Calu3 (cell line): ENCODE data around the gene DGKI. TPM values are rescaled to one million over a fixed set of nuclear protein-coding genes. Genes with fewer than 3 reads are reported as not detected.

Source experiments
- BruUV-seq: library from RNA; stranded (reverse); fragments of 400-500 nt; replicated peaks from 2 replicates; lab custom pipeline; 2021; lab: Mats Ljungman, UMichigan
- CTCF ChIA-PET: fragments of 300-600 bp; sonication (Branson Sonifier 250); formaldehyde crosslinking; loops from one replicate; lab custom pipeline; 2022; ENCODE audit warnings: antibody characterized with exemption; lab: Charles Lee
- DNase-seq: peaks from one replicate; pipeline ENCODE4 v3.0.0; 2022
- H3K27ac Mint-ChIP-seq: one replicate; pipeline ENCODE4 v1.8.0; 2022; ENCODE audit warnings: mixed read lengths; ENCODE audit not compliant: unreplicated experiment
- H3K27me3 Mint-ChIP-seq: one replicate; pipeline ENCODE4 v1.8.0; 2022; ENCODE audit warnings: mixed read lengths; ENCODE audit not compliant: unreplicated experiment
- H3K36me3 Mint-ChIP-seq: one replicate; pipeline ENCODE4 v1.8.0; 2022; ENCODE audit warnings: mild to moderate bottlenecking, moderate library complexity, mixed read lengths; ENCODE audit not compliant: insufficient read depth, unreplicated experiment
- H3K4me1 Mint-ChIP-seq: one replicate; pipeline ENCODE4 v1.8.0; 2022; ENCODE audit warnings: mild to moderate bottlenecking, low read depth, mixed read lengths; ENCODE audit not compliant: unreplicated experiment
- H3K4me3 Mint-ChIP-seq: one replicate; pipeline ENCODE4 v1.8.0; 2022; ENCODE audit warnings: mild to moderate bottlenecking, low read depth, moderate library complexity, mixed read lengths; ENCODE audit not compliant: unreplicated experiment
- H3K9me3 Mint-ChIP-seq: one replicate; pipeline ENCODE4 v1.8.0; 2022; ENCODE audit warnings: low read depth, mixed read lengths; ENCODE audit not compliant: unreplicated experiment
- CTCF ChIP-seq: fragments of 200-600 bp; IDR thresholded peaks from one replicate; pipeline ENCODE4 v1.8.0; 2022; ENCODE audit warnings: antibody characterized with exemption; ENCODE audit not compliant: unreplicated experiment
- intact Hi-C: fragments of 100-400 bp; cut with micrococcal nuclease; formaldehyde crosslinking; loops from one replicate; pipeline ENCODE4 v1.10.0; 2022; ENCODE audit not compliant: unreplicated experiment
- total RNA-seq: library from RNA; stranded (reverse); gene quantifications from 2 replicates; pipeline ENCODE4 v1.2.3, GENCODE V29; 2022

Gene DGKI
- total RNA-seq, 1 experiment from 2014 or later: not detected

- DNase-seq: no peak
- intact Hi-C loops: loop anchor here (1.0 to 10.0 kb wide), 4 partner anchors 124 to 1786 kb away; partner anchors contain the start of gene PTN
- Mint-ChIP-seq H3K4me1 (no peaks in the 10 kb centered on the region), H3K4me3 (no peak overlapping the region), H3K36me3 (no peaks in the 10 kb centered on the region), H3K27me3 (no peaks in the 10 kb centered on the region), H3K27ac (no peak overlapping the region), H3K9me3 (no peaks in the 10 kb centered on the region)
- BruUV-seq: no TSS peak
- no peak for TF ChIP-seq CTCF
- CTCF ChIA-PET: interaction anchor here (1.2 to 2.1 kb wide), 3 partner anchors 10 to 129 kb away, joined by 4 to 6 read pairs (median 6); no protein-coding TSS in a partner anchor
Measured at GRCh38 chr7:137590756-137591305, 255.9 kb downstream of the DGKI start.

GRCh38 chr7:137590071-137590755 lies 256.6 kb downstream of the DGKI start:
- CTCF ChIA-PET: interaction anchor here (2.1 kb wide), 1 partner anchor 11 kb away, joined by 6 read pairs; no protein-coding TSS in a partner anchor
- no peak overlapping the region for H3K27ac Mint-ChIP-seq

GRCh38 chr7:137587326-137587725 lies 259.4 kb downstream of the DGKI start:
- Mint-ChIP-seq H3K27ac (no peak overlapping the region), H3K9me3 (no peaks in the 10 kb centered on the region), H3K36me3 (no peaks in the 10 kb centered on the region), H3K4me3 (no peak overlapping the region), H3K4me1 (no peaks in the 10 kb centered on the region), H3K27me3 (no peaks in the 10 kb centered on the region)
- no peak for TF ChIP-seq CTCF
- no peak for DNase-seq
- BruUV-seq: no TSS peak
- intact Hi-C loops: no loop called here
- CTCF ChIA-PET: no interaction called here

More at GRCh38 chr7:137590071-137590755, 256.6 kb downstream of the DGKI start:
- H3K36me3 Mint-ChIP-seq: no peaks in the 10 kb centered on the region
- H3K9me3 Mint-ChIP-seq: no peaks in the 10 kb centered on the region
- no TSS peak for BruUV-seq
- intact Hi-C loops: loop anchor here (5.0 to 10.0 kb wide), 3 partner anchors 123 to 1785 kb away; partner anchors contain the start of gene PTN
- DNase-seq: no peak
- H3K4me3 Mint-ChIP-seq: no peak overlapping the region
- H3K27me3 Mint-ChIP-seq: no peaks in the 10 kb centered on the region
- TF ChIP-seq CTCF: no peak
- H3K4me1 Mint-ChIP-seq: no peaks in the 10 kb centered on the region

- no peaks in the 10 kb centered on the region for H3K36me3 Mint-ChIP-seq
- no peaks in the 10 kb centered on the region for H3K9me3 Mint-ChIP-seq
- peaks cover 13% of the 10 kb centered on the region for H3K4me1 Mint-ChIP-seq
- no peak overlapping the region for H3K27ac Mint-ChIP-seq
- CTCF ChIA-PET: no interaction called here
- no TSS peak for BruUV-seq
- no peak overlapping the region for H3K4me3 Mint-ChIP-seq
- H3K27me3 Mint-ChIP-seq: no peaks in the 10 kb centered on the region
- intact Hi-C loops: no loop called here
- no peak for TF ChIP-seq CTCF
- DNase-seq: no peak
Measured at GRCh38 chr7:137585591-137585990, 261.2 kb downstream of the DGKI start.
